GM06990 (cell line): ENCODE data around the gene ENPP6.

Source experiments
- DNase-seq: peaks from one replicate; pipeline ENCODE4 v3.0.0-alpha.2; 2011; ENCODE audit not compliant: insufficient read length; ENCODE audit errors: extremely low read depth
- H3K27me3 ChIP-seq: replicated peaks from 2 replicates; pipeline ENCODE4 v1.6.0; 2011; ENCODE audit warnings: low read length; ENCODE audit not compliant: control insufficient read depth, insufficient read depth
- H3K36me3 ChIP-seq: 2 replicates; pipeline ENCODE4 v1.5.1; 2011; ENCODE audit warnings: low read length; ENCODE audit not compliant: control insufficient read depth, insufficient read depth
- H3K4me3 ChIP-seq: replicated peaks from 2 replicates; pipeline ENCODE4 v1.5.1; 2011; ENCODE audit warnings: low read depth, mild to moderate bottlenecking, control low read depth, low read length
- TF ChIP-seq, protein P1 (sequence below): IDR thresholded peaks from 2 replicates; pipeline ENCODE4 v1.5.1; 2011; ENCODE audit warnings: low read length, control low read depth, mild to moderate bottlenecking, inconsistent platforms; ENCODE audit not compliant: insufficient read depth, poor library complexity, severe bottlenecking

ENPP6 gene

DNA sequence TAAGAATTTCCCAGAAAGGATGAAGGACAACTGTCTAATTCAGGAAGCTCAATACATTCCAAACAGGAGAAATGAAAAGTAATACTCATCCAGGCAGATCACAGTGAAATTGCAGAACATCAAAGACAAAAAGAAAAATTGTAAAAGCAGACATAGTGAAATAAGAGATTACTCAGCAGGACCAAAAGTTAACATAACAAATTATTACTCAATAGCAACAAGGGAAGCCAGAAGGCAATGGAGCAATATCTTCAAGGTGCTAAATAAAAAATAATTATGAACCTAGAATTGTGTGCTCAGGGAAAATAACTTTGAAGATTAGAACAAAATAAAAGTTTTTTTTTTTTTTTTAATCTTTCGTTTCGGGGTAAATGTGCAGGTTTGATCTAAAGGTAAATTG, 30.5 kb upstream of the ENPP6 start:
- no peaks in the 10 kb centered on the region for H3K27me3 ChIP-seq
- no peaks in the 10 kb centered on the region for H3K36me3 ChIP-seq
- no peak overlapping the region for H3K4me3 ChIP-seq
- no peak for DNase-seq
- TF ChIP-seq, protein P1, sequence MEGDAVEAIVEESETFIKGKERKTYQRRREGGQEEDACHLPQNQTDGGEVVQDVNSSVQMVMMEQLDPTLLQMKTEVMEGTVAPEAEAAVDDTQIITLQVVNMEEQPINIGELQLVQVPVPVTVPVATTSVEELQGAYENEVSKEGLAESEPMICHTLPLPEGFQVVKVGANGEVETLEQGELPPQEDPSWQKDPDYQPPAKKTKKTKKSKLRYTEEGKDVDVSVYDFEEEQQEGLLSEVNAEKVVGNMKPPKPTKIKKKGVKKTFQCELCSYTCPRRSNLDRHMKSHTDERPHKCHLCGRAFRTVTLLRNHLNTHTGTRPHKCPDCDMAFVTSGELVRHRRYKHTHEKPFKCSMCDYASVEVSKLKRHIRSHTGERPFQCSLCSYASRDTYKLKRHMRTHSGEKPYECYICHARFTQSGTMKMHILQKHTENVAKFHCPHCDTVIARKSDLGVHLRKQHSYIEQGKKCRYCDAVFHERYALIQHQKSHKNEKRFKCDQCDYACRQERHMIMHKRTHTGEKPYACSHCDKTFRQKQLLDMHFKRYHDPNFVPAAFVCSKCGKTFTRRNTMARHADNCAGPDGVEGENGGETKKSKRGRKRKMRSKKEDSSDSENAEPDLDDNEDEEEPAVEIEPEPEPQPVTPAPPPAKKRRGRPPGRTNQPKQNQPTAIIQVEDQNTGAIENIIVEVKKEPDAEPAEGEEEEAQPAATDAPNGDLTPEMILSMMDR: no peak

DNA sequence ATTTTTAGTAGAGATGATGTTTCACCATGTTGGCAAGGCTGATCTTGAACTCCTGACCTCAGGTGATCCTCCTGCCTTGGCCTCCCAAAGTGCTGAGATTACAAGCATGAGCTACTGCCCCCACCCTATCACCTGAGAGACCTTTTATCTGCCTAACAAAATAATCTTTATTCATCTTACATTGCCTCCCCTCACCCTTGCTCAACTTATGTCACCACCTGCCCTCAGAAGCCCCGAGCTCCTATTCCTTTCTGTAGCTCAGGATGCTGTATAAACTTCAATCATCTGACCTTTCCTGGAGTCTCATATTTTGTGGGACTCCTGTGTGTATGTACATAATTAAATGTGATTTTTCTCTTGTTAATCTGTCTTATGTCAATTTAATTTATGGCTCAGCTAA, 29.7 kb upstream of the ENPP6 start:
- H3K36me3 ChIP-seq: no peaks in the 10 kb centered on the region
- TF ChIP-seq, protein P1: no peak
- no peak overlapping the region for H3K4me3 ChIP-seq
- no peak for DNase-seq
- no peaks in the 10 kb centered on the region for H3K27me3 ChIP-seq

DNA sequence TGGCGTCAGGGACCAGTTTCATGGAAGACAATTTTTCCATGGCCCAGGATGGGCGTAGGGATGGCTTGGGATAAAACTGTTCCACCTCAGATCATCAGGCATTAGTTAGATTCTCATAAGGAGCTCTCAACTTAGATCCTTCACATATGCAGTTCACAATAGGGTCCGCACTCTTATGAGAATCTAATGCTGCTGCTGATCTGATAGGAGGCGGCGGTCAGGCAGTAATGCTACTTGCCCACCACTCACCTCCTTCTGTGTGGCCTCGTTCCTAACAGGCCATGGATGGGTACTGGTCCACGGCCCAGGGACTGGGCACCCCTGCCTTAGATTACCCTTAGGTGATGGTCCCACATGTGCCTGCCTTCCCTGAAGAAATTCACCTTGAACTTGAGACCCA, 28.8 kb upstream of the ENPP6 start:
- no peak overlapping the region for H3K4me3 ChIP-seq
- TF ChIP-seq, protein P1: no peak
- no peaks in the 10 kb centered on the region for H3K36me3 ChIP-seq
- H3K27me3 ChIP-seq: no peaks in the 10 kb centered on the region
- no peak for DNase-seq

DNA sequence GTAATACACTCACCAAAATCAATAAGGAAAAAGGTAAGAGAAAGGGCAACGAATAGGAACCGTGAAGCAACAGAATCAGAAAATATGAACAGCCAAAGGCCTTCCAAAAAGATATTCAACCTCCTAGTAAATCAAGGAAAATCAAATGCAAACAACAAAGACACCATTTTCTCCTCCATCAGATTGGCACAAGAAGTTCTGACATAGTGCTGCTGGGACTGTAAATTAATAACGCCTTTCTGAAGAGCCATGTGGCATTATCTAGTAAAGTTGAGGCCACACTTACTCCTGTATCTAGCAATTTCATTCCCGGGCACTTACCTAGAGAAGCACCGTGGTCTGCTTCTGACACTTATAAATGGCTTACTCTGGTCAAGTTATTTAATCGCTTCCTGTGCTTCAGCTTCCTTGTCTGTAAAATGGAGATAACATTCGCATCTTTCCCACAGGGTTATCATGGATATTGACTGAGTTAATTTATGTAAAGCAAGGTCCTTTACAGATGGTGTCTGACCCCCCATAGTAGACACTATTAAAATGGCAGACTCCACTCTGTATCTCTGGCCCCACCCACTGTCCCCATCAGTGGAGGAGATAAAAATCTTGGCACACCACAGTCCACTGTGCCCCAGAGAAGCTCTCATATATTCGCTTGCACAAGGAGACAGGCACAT, 20.5 kb upstream of the ENPP6 start:
- Histone ChIP-seq H3K4me3 (no peak overlapping the region), H3K27me3 (no peaks in the 10 kb centered on the region), H3K36me3 (no peaks in the 10 kb centered on the region)
- DNase-seq: no peak
- TF ChIP-seq, protein P1: no peak

DNA sequence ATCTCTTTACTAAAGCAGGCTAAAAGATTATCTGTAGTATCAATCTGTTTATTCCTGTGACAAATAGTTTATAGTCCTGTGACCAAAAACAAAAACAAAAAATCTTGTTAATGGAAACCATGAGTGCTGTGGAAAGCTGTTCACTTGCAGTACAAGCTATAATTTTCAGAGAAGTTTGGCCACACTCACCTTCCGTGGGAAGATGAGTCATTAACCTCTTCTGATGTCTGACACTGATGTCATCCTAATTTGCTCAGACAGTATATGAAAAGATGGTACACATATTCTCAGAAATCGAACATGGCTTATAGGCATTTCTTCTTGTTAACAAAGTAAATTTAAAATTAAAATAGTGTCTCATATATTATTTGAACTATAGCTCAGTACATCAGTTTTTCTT, 19.9 kb upstream of the ENPP6 start:
- Histone ChIP-seq H3K36me3 (no peaks in the 10 kb centered on the region), H3K27me3 (no peaks in the 10 kb centered on the region), H3K4me3 (no peak overlapping the region)
- DNase-seq: no peak
- TF ChIP-seq, protein P1: no peak

DNA sequence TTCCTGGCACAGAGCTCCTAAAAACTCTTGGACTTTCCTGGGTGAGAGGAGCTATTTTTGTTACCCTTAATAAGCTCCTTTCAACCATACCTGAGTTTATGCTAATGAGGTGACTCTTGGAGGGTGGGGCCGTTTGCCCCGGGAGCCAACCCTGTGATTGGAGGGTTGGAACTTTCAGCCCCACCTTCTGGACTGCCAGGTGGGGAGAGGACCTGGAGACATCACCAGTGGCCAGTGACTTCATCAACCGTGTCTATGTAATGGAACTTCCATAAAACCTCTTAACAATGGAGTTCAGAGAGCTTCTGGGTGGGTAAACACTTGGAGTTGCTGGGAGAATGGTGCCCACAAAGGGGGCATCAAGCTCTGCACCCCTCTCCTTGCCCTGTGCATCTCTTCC, 17.9 kb upstream of the ENPP6 start:
- TF ChIP-seq, protein P1: no peak

More for the DNA sequence above, 17.9 kb upstream of the ENPP6 start:
- H3K4me3 ChIP-seq: no peak overlapping the region
- H3K36me3 ChIP-seq: no peaks in the 10 kb centered on the region
- no peaks in the 10 kb centered on the region for H3K27me3 ChIP-seq
- DNase-seq: no peak
